A549 treated with ZK216348 at 1 μM for 4 hours (cell line): ENCODE measurements around the gene GAGE12G. TPM values are rescaled to one million over a fixed set of nuclear protein-coding genes. Genes with fewer than 3 reads are reported as not detected.

ENCODE experiments used
- total RNA-seq: library from RNA; stranded (reverse); fragments of 200-300 nt; extraction: Qiagen RNA extraction; gene quantifications from 5 replicates; pipeline ENCODE4 v1.2.3, GENCODE V29; 2022; ENCODE audit warnings: low read depth

GAGE12G gene, protein sequence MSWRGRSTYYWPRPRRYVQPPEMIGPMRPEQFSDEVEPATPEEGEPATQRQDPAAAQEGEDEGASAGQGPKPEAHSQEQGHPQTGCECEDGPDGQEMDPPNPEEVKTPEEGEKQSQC
- total RNA-seq: not detected in 5 replicates

DNA sequence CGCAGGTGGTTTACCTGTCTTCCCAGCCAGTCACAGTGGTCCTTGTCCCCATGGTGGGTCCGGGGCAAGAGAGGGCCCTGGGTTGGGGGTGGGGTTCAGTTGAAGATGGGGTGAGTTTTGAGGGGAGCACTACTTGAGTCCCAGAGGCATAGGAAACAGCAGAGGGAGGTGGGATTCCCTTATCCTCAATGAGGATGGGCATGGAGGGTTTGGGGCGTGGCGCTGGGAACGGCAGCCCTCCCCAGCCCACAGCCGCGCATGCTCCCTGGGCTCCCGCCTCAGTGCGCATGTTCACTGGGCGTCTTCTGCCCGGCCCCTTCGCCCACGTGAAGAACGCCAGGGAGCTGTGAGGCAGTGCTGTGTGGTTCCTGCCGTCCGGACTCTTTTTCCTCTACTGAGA, at the start of gene GAGE12G:
GAGE12G (plus strand) TSS at position 301 of the 400 bp plus-strand sequence. CDS start 1,155 bp downstream, outside the sequence.

DNA sequence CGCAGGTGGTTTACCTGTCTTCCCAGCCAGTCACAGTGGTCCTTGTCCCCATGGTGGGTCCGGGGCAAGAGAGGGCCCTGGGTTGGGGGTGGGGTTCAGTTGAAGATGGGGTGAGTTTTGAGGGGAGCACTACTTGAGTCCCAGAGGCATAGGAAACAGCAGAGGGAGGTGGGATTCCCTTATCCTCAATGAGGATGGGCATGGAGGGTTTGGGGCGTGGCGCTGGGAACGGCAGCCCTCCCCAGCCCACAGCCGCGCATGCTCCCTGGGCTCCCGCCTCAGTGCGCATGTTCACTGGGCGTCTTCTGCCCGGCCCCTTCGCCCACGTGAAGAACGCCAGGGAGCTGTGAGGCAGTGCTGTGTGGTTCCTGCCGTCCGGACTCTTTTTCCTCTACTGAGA, 38.3 kb upstream of the GAGE12G start, which contains the start of gene GAGE12C:
GAGE12C (plus strand) TSS at position 301 of the 400 bp plus-strand sequence. CDS start 1,155 bp downstream, outside the sequence.

DNA sequence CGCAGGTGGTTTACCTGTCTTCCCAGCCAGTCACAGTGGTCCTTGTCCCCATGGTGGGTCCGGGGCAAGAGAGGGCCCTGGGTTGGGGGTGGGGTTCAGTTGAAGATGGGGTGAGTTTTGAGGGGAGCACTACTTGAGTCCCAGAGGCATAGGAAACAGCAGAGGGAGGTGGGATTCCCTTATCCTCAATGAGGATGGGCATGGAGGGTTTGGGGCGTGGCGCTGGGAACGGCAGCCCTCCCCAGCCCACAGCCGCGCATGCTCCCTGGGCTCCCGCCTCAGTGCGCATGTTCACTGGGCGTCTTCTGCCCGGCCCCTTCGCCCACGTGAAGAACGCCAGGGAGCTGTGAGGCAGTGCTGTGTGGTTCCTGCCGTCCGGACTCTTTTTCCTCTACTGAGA, 28.8 kb upstream of the GAGE12G start, which contains the start of gene GAGE12D:
GAGE12D (plus strand) TSS at position 301 of the 400 bp plus-strand sequence. CDS start 1,155 bp downstream, outside the sequence.

DNA sequence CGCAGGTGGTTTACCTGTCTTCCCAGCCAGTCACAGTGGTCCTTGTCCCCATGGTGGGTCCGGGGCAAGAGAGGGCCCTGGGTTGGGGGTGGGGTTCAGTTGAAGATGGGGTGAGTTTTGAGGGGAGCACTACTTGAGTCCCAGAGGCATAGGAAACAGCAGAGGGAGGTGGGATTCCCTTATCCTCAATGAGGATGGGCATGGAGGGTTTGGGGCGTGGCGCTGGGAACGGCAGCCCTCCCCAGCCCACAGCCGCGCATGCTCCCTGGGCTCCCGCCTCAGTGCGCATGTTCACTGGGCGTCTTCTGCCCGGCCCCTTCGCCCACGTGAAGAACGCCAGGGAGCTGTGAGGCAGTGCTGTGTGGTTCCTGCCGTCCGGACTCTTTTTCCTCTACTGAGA, 19.2 kb upstream of the GAGE12G start, which contains the start of gene GAGE12E:
GAGE12E (plus strand) TSS at position 301 of the 400 bp plus-strand sequence. CDS start 1,155 bp downstream, outside the sequence.

DNA sequence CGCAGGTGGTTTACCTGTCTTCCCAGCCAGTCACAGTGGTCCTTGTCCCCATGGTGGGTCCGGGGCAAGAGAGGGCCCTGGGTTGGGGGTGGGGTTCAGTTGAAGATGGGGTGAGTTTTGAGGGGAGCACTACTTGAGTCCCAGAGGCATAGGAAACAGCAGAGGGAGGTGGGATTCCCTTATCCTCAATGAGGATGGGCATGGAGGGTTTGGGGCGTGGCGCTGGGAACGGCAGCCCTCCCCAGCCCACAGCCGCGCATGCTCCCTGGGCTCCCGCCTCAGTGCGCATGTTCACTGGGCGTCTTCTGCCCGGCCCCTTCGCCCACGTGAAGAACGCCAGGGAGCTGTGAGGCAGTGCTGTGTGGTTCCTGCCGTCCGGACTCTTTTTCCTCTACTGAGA, 9.7 kb upstream of the GAGE12G start, which contains the start of gene GAGE12F:
GAGE12F (plus strand) TSS at position 301 of the 400 bp plus-strand sequence. CDS start 1,155 bp downstream, outside the sequence.

DNA sequence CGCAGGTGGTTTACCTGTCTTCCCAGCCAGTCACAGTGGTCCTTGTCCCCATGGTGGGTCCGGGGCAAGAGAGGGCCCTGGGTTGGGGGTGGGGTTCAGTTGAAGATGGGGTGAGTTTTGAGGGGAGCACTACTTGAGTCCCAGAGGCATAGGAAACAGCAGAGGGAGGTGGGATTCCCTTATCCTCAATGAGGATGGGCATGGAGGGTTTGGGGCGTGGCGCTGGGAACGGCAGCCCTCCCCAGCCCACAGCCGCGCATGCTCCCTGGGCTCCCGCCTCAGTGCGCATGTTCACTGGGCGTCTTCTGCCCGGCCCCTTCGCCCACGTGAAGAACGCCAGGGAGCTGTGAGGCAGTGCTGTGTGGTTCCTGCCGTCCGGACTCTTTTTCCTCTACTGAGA, 9.4 kb downstream of the GAGE12G start, which contains the start of gene GAGE12H:
GAGE12H (plus strand) TSS at position 301 of the 400 bp plus-strand sequence. CDS start 1,155 bp downstream, outside the sequence.

GRCh38 chrX:49589196-49589595, 19.0 kb downstream of the GAGE12G start, which contains the start of gene GAGE2A:
TSS of gene GAGE2A (plus strand) at chrX:49589496. CDS start at chrX:49590651, 1,155 bp downstream.

DNA sequence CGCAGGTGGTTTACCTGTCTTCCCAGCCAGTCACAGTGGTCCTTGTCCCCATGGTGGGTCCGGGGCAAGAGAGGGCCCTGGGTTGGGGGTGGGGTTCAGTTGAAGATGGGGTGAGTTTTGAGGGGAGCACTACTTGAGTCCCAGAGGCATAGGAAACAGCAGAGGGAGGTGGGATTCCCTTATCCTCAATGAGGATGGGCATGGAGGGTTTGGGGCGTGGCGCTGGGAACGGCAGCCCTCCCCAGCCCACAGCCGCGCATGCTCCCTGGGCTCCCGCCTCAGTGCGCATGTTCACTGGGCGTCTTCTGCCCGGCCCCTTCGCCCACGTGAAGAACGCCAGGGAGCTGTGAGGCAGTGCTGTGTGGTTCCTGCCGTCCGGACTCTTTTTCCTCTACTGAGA, 28.5 kb downstream of the GAGE12G start, which contains the start of gene GAGE1:
GAGE1 (plus strand) TSS at position 301 of the 400 bp plus-strand sequence. CDS start 1,155 bp downstream, outside the sequence.

Other genes starting within 250 kb of the GAGE12G start
- gene GAGE12J, start 248.4 kb upstream of the GAGE12G start, total RNA-seq: not detected in 5 replicates
- not detected in 5 replicates for gene GAGE13, start 238.8 kb upstream of the GAGE12G start, total RNA-seq
- not detected in 5 replicates for gene GAGE12C, start 38.2 kb upstream of the GAGE12G start, total RNA-seq
- not detected in 5 replicates for gene GAGE12D, start 28.7 kb upstream of the GAGE12G start, total RNA-seq
- gene GAGE12E, start 19.1 kb upstream of the GAGE12G start, total RNA-seq: not detected in 5 replicates
- not detected in 5 replicates for gene GAGE12F, start 9.6 kb upstream of the GAGE12G start, total RNA-seq
- not detected in 5 replicates for gene GAGE12H, start 9.5 kb downstream of the GAGE12G start, total RNA-seq
- not detected in 5 replicates for gene GAGE2A, start 19.1 kb downstream of the GAGE12G start, total RNA-seq
- gene GAGE1, start 28.6 kb downstream of the GAGE12G start, total RNA-seq: not detected in 5 replicates
- 0.25 to 0.44 TPM in 2 of 5 replicates, not detected in the others for gene PAGE1, start 125.6 kb downstream of the GAGE12G start, total RNA-seq